Adrenal gland (tissue), 12 donors: ENCODE data around the gene SLFN12. TPM values are rescaled to one million over a fixed set of nuclear protein-coding genes. Genes with fewer than 3 reads are reported as not detected.
"Not testable (repeated sequence)": the region's sequence is repeated elsewhere in the genome, so short reads cannot be mapped to it uniquely, and the experiment has no call there.

ENCODE experiments used
- DNase-seq, 7 donors: peaks; one replicate each; pipeline ENCODE4 v3.0.0-alpha.2; 2019 to 2020
- H3K27ac ChIP-seq, 5 donors: fragments of 200-600 bp; sonication (generic) in 4 of 5; 1 replicate in 3 of 5; 2 replicates in 2 of 5; pipeline versions ENCODE4 v1.5.1 to v1.8.0; 2016 to 2020; ENCODE audit warnings: mild to moderate bottlenecking in 1 of 5
- H3K27me3 ChIP-seq: fragments of 200-600 bp; 2 replicates; pipeline ENCODE4 v1.8.0; 2021
- H3K36me3 ChIP-seq, 2 donors: fragments of 200-600 bp; replicated peaks in 1 of 2; 1 replicate in 1 of 2; 2 replicates in 1 of 2; pipeline versions ENCODE4 v1.5.1 to v1.8.0; 2018 to 2022
- H3K4me1 ChIP-seq, 2 donors: fragments of 200-600 bp; replicated peaks in 1 of 2; 1 replicate in 1 of 2; 2 replicates in 1 of 2; pipeline versions ENCODE4 v1.5.1 to v1.8.0; 2018 to 2021
- H3K4me3 ChIP-seq, 4 donors: fragments of 200-600 bp; sonication (generic) in 3 of 4; one replicate each; pipeline ENCODE4 v1.5.1; 2016 to 2018
- H3K9me3 ChIP-seq, 3 donors: fragments of 200-600 bp; sonication (generic) in 1 of 3; replicated peaks in 1 of 3; 1 replicate in 2 of 3; 2 replicates in 1 of 3; pipeline versions ENCODE4 v1.5.1 to v1.8.0; 2016 to 2021
- POLR2A ChIP-seq, 2 donors: fragments of 450-650 bp; IDR thresholded peaks; one replicate each; pipeline ENCODE4 v1.6.1; 2017; ENCODE audit warnings: antibody characterized with exemption in 2 of 2, mild to moderate bottlenecking in 2 of 2, moderate library complexity in 1 of 2
- WGBS, 4 donors: extraction: QIAGEN DNeasy Blood & Tissue Kit in 2 of 4; methylation state at CpG; one replicate each; pipeline versions ENCODE4 v1.1.5 to v1.1.7; 2013 to 2017; 5-methylcytosine and 5-hydroxymethylcytosine counted together
- intact Hi-C, 2 donors: fragments of 100-400 bp; cut with DNase I; formaldehyde crosslinking; loops; one replicate each; pipeline versions ENCODE4 v1.14.1 to v1.15.0; 2022 to 2023
- polyA plus RNA-seq, 3 donors: library from polyadenylated mRNA; stranded (reverse); fragments of 200-250 nt in 2 of 3; fragments of 350-450 nt in 1 of 3; fragmentation: Illumina TruSeq in 1 of 3; extraction: RNeasy Lipid Tissue Mini Kit (QIAGEN cat#74804) in 1 of 3; gene quantifications; one replicate each; pipeline ENCODE4 v1.2.3, GENCODE V29; 2013 to 2014
- total RNA-seq, 9 donors: library from RNA; depleted of rRNA in 4 of 9; stranded (reverse); fragments of >200 nt in 4 of 9; fragments of 120-200 nt in 1 of 9; fragmentation: NEBNext Ultra II Directional in 1 of 9; extraction: Animal tissue kit (Norgen Biotek cat#: 25700) in 1 of 9; gene quantifications; one replicate each; pipeline versions ENCODE4 v1.1.0 to v1.2.4, GENCODE V29; 2013 to 2023
- TF ChIP-seq, protein P1 (sequence below), 6 experiments: fragments of 450-650 bp in 4 of 6; fragments of 200-600 bp in 2 of 6; sonication (generic) in 1 of 6; IDR thresholded peaks; 1 replicate in 5 of 6; 2 replicates in 1 of 6; pipeline versions ENCODE4 v1.5.1 to v1.8.0; 2016 to 2021; ENCODE audit warnings: antibody characterized with exemption in 6 of 6, mild to moderate bottlenecking in 2 of 6, moderate library complexity in 1 of 6
- donor health status: healthy with polysubstance abuse.
- donor health status: Bipolar disorder and iron deficiency.
- donor health status: DM: yes; HTN: yes; CAD: no.
- donor health status: DM: no; HTN: no; CAD: no.
- donor health status: DM: no; HTN: no; CAD: no.
- donor health status: DM: yes; HTN: yes; CAD: no.

Gene SLFN12
- total and polyA plus RNA-seq, 12 donors, result 5.1 to 17.1 (median 12.4) TPM

DNA sequence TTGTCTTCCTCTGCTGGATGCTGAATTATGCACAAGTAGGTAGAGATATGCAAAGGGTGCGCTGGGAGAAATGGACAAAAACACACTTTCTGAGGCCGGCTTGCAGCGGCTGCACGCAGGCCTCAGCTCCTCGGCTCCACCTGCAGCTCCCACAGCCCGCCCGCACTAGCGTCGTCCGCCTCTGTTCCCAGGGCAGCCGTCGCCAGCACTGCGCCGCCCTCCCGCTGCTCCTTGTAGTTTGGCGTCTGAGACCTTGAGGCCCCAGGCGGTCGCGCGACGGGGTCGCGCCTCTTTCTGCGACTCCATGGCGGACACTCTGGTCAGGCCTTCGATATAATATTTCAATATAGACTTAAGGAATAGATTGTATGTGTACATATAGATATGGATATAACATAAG is 24.8 kb downstream of the SLFN12 start:
- no peak for DNase-seq
- intact Hi-C loops, result no loop called here
- Histone ChIP-seq H3K27ac (no peak overlapping the region), H3K4me3 (no peak overlapping the region), H3K9me3 (no peaks in the 10 kb centered on the region), H3K4me1 (no peaks in the 10 kb centered on the region), H3K27me3 (no peaks in the 10 kb centered on the region), H3K36me3 (peaks cover 0 to 16% of the 10 kb centered on the region in 2 donors)
- no peak for TF ChIP-seq POLR2A (IDR thresholded peaks at IDR 0.05)
- TF ChIP-seq, protein P1, sequence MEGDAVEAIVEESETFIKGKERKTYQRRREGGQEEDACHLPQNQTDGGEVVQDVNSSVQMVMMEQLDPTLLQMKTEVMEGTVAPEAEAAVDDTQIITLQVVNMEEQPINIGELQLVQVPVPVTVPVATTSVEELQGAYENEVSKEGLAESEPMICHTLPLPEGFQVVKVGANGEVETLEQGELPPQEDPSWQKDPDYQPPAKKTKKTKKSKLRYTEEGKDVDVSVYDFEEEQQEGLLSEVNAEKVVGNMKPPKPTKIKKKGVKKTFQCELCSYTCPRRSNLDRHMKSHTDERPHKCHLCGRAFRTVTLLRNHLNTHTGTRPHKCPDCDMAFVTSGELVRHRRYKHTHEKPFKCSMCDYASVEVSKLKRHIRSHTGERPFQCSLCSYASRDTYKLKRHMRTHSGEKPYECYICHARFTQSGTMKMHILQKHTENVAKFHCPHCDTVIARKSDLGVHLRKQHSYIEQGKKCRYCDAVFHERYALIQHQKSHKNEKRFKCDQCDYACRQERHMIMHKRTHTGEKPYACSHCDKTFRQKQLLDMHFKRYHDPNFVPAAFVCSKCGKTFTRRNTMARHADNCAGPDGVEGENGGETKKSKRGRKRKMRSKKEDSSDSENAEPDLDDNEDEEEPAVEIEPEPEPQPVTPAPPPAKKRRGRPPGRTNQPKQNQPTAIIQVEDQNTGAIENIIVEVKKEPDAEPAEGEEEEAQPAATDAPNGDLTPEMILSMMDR (IDR thresholded peaks at IDR 0.05), result no peak
- 89 to 94% (median 92%) methylated on average over 25 to 26 of the region's 26 CpGs for WGBS, 4 donors

DNA sequence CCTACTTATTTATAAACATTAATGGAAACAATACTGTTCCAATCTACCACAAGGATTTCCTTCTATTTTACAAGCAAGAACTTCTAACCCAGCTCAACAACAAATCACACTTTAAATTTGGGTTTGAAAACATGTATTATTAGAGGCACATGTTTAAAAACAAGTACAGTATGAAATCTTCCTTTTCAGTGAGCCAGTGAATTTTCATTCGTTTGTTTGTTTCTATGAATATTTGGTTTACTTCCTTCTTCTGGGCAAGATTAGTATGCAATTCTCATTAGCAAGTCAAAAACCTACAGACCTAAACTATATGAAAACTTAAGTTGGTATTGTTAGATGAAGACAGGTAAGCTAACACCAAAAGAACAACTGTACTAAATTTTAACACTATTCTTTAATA is 25.7 kb downstream of the SLFN12 start:
- intact Hi-C loops, result no loop called here
- 80 to 85% (median 83%) methylated on average over 1 of the region's 1 CpG for WGBS, 4 donors
- H3K9me3 ChIP-seq, result no peaks in the 10 kb centered on the region
- TF ChIP-seq POLR2A (IDR thresholded peaks at IDR 0.05), result no peak
- TF ChIP-seq, protein P1 (IDR thresholded peaks at IDR 0.05), result no peak
- H3K4me1 ChIP-seq, result no peaks in the 10 kb centered on the region
- no peak overlapping the region for H3K27ac ChIP-seq
- DNase-seq, result no peak
- peaks cover 0 to 16% of the 10 kb centered on the region in 2 donors for H3K36me3 ChIP-seq
- no peaks in the 10 kb centered on the region for H3K27me3 ChIP-seq
- no peak overlapping the region for H3K4me3 ChIP-seq

DNA sequence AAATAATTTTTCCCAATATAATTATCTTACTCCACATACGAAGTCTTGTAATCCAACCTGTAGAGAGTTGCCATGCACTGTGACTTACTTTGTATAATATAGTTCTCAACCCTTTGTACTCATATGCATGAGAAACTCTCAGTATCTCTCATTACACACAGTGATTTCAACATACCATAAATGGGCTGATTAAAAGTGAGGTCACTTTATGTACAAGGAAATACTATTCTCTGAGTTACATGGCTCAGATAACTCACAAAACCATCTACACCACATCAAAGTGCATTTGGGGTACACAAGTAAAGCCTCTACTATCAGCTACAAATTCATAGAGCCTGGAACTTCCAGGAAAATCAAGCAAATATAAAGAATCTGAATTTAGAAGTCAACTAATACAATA is 27.9 kb downstream of the SLFN12 start:
- H3K4me3 ChIP-seq, result no peak overlapping the region
- TF ChIP-seq, protein P1 (IDR thresholded peaks at IDR 0.05), result no peak
- no peak for TF ChIP-seq POLR2A (IDR thresholded peaks at IDR 0.05)

DNA sequence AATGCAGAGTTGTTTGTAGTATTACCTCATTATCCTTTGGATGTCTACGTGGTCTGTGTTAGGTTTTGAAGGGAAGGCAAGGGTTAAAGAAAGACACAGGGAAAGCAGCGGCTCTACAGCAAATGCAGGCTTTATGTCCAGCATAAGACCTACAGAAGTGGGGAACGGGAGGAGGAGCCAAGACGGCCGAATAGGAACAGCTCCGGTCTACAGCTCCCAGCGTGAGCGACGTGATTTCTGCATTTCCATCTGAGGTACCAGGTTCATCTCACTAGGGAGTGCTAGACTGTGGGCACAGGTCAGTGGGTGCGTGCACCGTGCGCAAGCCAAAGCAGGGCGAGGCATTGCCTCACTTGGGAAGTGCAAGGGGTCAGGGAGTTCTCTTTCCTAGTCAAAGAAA is 38.5 kb downstream of the SLFN12 start:
- H3K4me1 ChIP-seq, H3K27me3 ChIP-seq, DNase-seq, intact Hi-C loops, H3K9me3 ChIP-seq, H3K36me3 ChIP-seq, H3K4me3 ChIP-seq, H3K27ac ChIP-seq: not testable (repeated sequence)
- WGBS, 4 donors, result 76 to 89% (median 85%) methylated on average over 13 of the region's 13 CpGs

More for the DNA sequence above, 27.9 kb downstream of the SLFN12 start:
- no peaks in the 10 kb centered on the region for H3K4me1 ChIP-seq
- 79 to 94% (median 90%) methylated on average over 1 of the region's 1 CpG for WGBS, 4 donors
- no peak for DNase-seq
- no peaks in the 10 kb centered on the region for H3K27me3 ChIP-seq
- no peaks in the 10 kb centered on the region for H3K9me3 ChIP-seq
- H3K27ac ChIP-seq, result no peak overlapping the region
- peaks cover 0 to 5% of the 10 kb centered on the region in 2 donors for H3K36me3 ChIP-seq
- intact Hi-C loops, result no loop called here

DNA sequence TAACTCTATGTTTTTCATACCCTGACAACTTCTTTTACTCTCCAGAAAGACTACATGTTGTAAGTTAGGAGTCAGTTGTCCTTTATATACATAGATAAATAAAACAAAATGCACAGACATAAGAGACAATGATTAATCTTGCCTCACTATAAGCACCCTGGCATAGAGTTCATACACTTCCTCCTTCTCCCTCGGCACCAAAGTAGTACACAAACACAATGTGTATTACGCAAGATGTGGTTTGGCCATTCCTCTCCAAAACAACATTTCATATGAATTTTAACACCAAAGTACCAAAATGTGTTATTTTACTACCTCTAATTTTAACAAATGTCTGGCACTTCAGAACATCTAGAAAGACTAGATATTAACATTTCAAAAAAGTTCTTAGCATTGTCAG is 41.6 kb downstream of the SLFN12 start:
- H3K9me3 ChIP-seq, result no peaks in the 10 kb centered on the region
- intact Hi-C loops, result no loop called here
- WGBS, 4 donors, result 42 to 69% (median 44%) methylated on average over 2 of the region's 2 CpGs
- DNase-seq, result no peak
- no peak overlapping the region for H3K27ac ChIP-seq
- H3K4me3 ChIP-seq, result no peak overlapping the region
- H3K4me1 ChIP-seq, result no peaks in the 10 kb centered on the region
- TF ChIP-seq, protein P1 (IDR thresholded peaks at IDR 0.05), result no peak
- TF ChIP-seq POLR2A (IDR thresholded peaks at IDR 0.05), result no peak
- no peaks in the 10 kb centered on the region for H3K36me3 ChIP-seq
- no peaks in the 10 kb centered on the region for H3K27me3 ChIP-seq
